Measurements from ENCODE around the gene TSPAN9. TPM values are rescaled to one million over a fixed set of nuclear protein-coding genes. Genes with fewer than 3 reads are reported as not detected.

TSPAN9 gene
- total RNA-seq, 4 donors from 2014 or later = 9.9 to 47.3 (median 15.4) TPM

- TF ChIP-seq CTCF (IDR thresholded peaks at IDR 0.05; ENCODE audit: low read depth) = no peak
Measured at GRCh38 chr12:3054374-3054773, 22.8 kb upstream of the TSPAN9 start.

- TF ChIP-seq CTCF (IDR thresholded peaks at IDR 0.05; ENCODE audit: low read depth) = no peak
Measured at GRCh38 chr12:3055026-3055703, 22.0 kb upstream of the TSPAN9 start.

- TF ChIP-seq CTCF (IDR thresholded peaks at IDR 0.05; ENCODE audit: low read depth) = no peak
Measured at GRCh38 chr12:3055704-3056467, 21.3 kb upstream of the TSPAN9 start.

- TF ChIP-seq CTCF (IDR thresholded peaks at IDR 0.05; ENCODE audit: low read depth) = no peak
Measured at GRCh38 chr12:3061059-3061458, 16.1 kb upstream of the TSPAN9 start.

GRCh38 chr12:3061501-3062215, 15.5 kb upstream of the TSPAN9 start:
- TF ChIP-seq CTCF (IDR thresholded peaks at IDR 0.05; ENCODE audit: low read depth) = no peak

- no peak for TF ChIP-seq CTCF (IDR thresholded peaks at IDR 0.05; ENCODE audit: low read depth)
Measured at GRCh38 chr12:3065300-3065699, 11.9 kb upstream of the TSPAN9 start.

- no peak for TF ChIP-seq CTCF (IDR thresholded peaks at IDR 0.05; ENCODE audit: low read depth)
Measured at GRCh38 chr12:3069714-3070113, 7.5 kb upstream of the TSPAN9 start.
